Esophagus muscularis mucosa (tissue), 4 donors: Measurements from ENCODE around the gene NGEF. TPM values are rescaled to one million over a fixed set of nuclear protein-coding genes. Genes with fewer than 3 reads are reported as not detected.

ENCODE experiments used
- DNase-seq: peaks from one replicate; pipeline ENCODE4 v3.0.0-alpha.2; 2017; ENCODE audit errors: extremely low spot score
- H3K27ac ChIP-seq, 4 donors: fragments of 200-600 bp; sonication (generic); replicated peaks in 1 of 4; 1 replicate in 3 of 4; 2 replicates in 1 of 4; pipeline ENCODE4 v1.5.1; 2016 to 2019; ENCODE audit warnings: mild to moderate bottlenecking in 1 of 4
- H3K27me3 ChIP-seq, 4 donors: fragments of 200-600 bp; sonication (generic); one replicate each; pipeline versions ENCODE4 v1.5.1 to v1.6.0; 2016 to 2019
- H3K36me3 ChIP-seq, 4 donors: fragments of 200-600 bp; sonication (generic); one replicate each; pipeline ENCODE4 v1.5.1; 2016 to 2019
- H3K4me1 ChIP-seq, 4 donors: fragments of 200-600 bp; sonication (generic); one replicate each; pipeline ENCODE4 v1.5.1; 2016 to 2019
- H3K4me3 ChIP-seq, 4 donors: fragments of 200-600 bp; sonication (generic); 1 replicate in 2 of 4; 2 replicates in 2 of 4; pipeline ENCODE4 v1.5.1; 2016 to 2019; ENCODE audit warnings: mild to moderate bottlenecking in 4 of 4, moderate library complexity in 1 of 4
- H3K9me3 ChIP-seq, 4 donors: fragments of 200-600 bp; sonication (generic); 1 replicate in 3 of 4; 2 replicates in 1 of 4; pipeline ENCODE4 v1.5.1; 2016 to 2019
- CTCF ChIP-seq, 3 experiments: fragments of 200-600 bp in 2 of 3; fragments of 450-650 bp in 1 of 3; sonication (generic) in 2 of 3; IDR thresholded peaks; one replicate each; pipeline ENCODE4 v1.5.1; 2017 to 2019; ENCODE audit warnings: antibody characterized with exemption in 3 of 3, mild to moderate bottlenecking in 2 of 3, moderate library complexity in 1 of 3
- EP300 ChIP-seq: sonication (generic); formaldehyde crosslinking; IDR thresholded peaks from one replicate; pipeline ENCODE4 v1.6.1; 2017; ENCODE audit warnings: antibody characterized with exemption
- POLR2A ChIP-seq: fragments of 450-650 bp; IDR thresholded peaks from one replicate; pipeline ENCODE4 v1.6.1; 2017; ENCODE audit warnings: antibody characterized with exemption, moderate library complexity, mild to moderate bottlenecking, low read depth
- POLR2AphosphoS5 ChIP-seq, 2 donors: sonication (generic); formaldehyde crosslinking; IDR thresholded peaks; one replicate each; pipeline ENCODE4 v1.6.1; 2017; ENCODE audit warnings: antibody characterized with exemption in 2 of 2
- WGBS: methylation state at CpG from one replicate; pipeline ENCODE4 v1.1.5; 2018; 5-methylcytosine and 5-hydroxymethylcytosine counted together
- intact Hi-C: fragments of 100-400 bp; cut with DNase I; formaldehyde crosslinking; loops from one replicate; pipeline ENCODE4 v1.15.1; 2023
- total RNA-seq, 4 donors: library from RNA; depleted of rRNA; stranded (reverse); fragments of >200 nt; gene quantifications; one replicate each; pipeline versions ENCODE4 v1.1.0 to v1.2.1, GENCODE V29; 2016

Gene NGEF
- total RNA-seq, 4 donors from 2014 or later: 0.33 to 0.98 (median 0.52) TPM; not detected in 1

DNA sequence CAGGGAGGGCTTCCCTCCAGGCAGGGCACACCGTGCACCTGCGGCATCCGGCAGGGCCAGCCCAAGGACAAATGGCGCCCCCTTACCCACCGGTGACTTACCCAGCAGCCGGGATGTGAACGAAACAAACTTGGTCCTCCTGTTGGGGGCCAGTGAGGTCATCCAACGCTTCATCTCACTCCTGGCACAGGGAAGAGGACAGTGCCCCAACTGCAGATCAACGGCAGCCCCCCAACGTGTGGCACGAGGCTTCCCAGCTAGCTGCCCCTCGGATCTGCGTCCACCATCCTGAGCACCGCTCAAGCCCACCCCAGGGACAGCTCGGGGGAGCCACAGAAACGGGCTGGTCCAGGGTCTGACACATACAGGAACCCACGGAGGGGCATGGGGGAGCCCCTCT lies 131.0 kb downstream of the NGEF start:
- intact Hi-C loops: no loop called here
- WGBS: 96% methylated on average over 11 of the region's 17 CpGs

GRCh38 chr2:232880764-232881351 lies 132.2 kb downstream of the NGEF start:
- H3K27me3 ChIP-seq: peaks cover 0 to 54% (median 5%) of the 10 kb centered on the region in 4 donors
- DNase-seq: no peak
- intact Hi-C loops: no loop called here
- TF ChIP-seq EP300: no peak
- no peak for TF ChIP-seq CTCF (IDR thresholded peaks at IDR 0.05)
- H3K4me1 ChIP-seq: peaks cover 3 to 13% (median 12%) of the 10 kb centered on the region in 4 donors
- H3K9me3 ChIP-seq: no peaks in the 10 kb centered on the region
- H3K4me3 ChIP-seq: no peak overlapping the region
- H3K27ac ChIP-seq: no peak overlapping the region
- 75% methylated on average over 10 of the region's 17 CpGs for whole genome bisulfite sequencing
- H3K36me3 ChIP-seq: no peaks in the 10 kb centered on the region

More for the DNA sequence above, 131.0 kb downstream of the NGEF start:
- H3K27ac ChIP-seq: no peak overlapping the region
- no peaks in the 10 kb centered on the region for H3K36me3 ChIP-seq
- DNase-seq: no peak
- peaks cover 0 to under 1% (median 0%) of the 10 kb centered on the region in 4 donors for H3K4me1 ChIP-seq
- H3K9me3 ChIP-seq: no peaks in the 10 kb centered on the region
- H3K27me3 ChIP-seq: peaks cover 0 to 54% (median 0%) of the 10 kb centered on the region in 4 donors
- TF ChIP-seq EP300 (no peak), POLR2A (no peak), CTCF (IDR thresholded peaks at IDR 0.05) (no peak), POLR2AphosphoS5 (IDR thresholded peaks at IDR 0.05) (no peak)
- H3K4me3 ChIP-seq: no peak overlapping the region

DNA sequence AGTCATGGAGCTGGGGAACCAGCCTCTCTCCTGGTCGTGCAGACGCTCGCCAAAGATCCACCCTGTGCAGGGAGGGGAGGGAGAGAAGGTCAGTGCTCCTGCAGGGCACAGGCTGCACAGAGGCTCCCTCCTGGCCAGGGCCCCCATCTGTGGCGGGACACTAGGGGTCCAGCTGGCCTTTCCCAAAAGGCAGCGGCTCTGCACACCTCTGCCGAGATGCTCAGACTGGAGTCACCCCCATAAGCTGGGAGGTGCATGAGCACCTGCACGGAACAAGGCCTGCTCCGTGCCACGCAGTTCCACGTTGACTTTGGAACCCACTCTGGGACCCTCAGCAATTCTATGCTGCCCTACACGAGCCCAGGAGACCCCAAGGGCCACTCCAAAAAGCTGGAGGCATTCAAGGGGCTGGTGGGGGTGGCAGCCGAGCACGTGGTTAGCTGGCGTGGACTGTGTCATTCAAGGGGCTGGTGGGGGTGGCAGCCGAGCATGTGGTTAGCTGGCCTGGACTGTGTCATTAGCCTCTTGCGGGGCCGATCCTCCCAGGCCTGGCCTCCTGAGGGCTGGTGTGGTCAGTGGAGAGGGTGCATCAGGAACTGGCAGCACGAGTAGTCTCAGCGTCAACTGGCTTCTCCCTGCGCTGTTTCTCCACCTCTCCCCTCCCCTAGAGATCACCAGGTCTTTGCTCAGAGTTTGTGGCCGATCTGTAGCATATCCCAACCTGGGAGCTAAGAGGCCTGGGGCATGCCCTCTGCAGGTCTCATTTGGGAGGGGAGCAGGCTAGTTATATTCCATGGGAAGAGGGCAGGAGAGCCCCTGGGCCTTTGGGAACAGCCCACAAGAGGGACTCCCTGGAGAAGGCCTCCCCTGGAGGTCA lies 133.2 kb downstream of the NGEF start:
- Histone ChIP-seq H3K36me3 (no peaks in the 10 kb centered on the region), H3K27ac (no peak overlapping the region), H3K9me3 (no peaks in the 10 kb centered on the region), H3K4me1 (peaks cover 4 to 18% (median 18%) of the 10 kb centered on the region in 4 donors), H3K4me3 (no peak overlapping the region), H3K27me3 (peaks cover 0 to 54% (median 13%) of the 10 kb centered on the region in 4 donors)
- TF ChIP-seq POLR2AphosphoS5 (IDR thresholded peaks at IDR 0.05) (no peak), CTCF (IDR thresholded peaks at IDR 0.05) (no peak), EP300 (no peak), POLR2A (no peak)
- no peak for DNase-seq
- intact Hi-C loops: no loop called here
- WGBS: 67% methylated on average over 6 of the region's 21 CpGs

- TF ChIP-seq POLR2AphosphoS5 (IDR thresholded peaks at IDR 0.05) (no peak), EP300 (no peak), CTCF (IDR thresholded peaks at IDR 0.05) (no peak), POLR2A (no peak)
- Histone ChIP-seq H3K4me1 (peaks cover 4 to 18% (median 18%) of the 10 kb centered on the region in 4 donors), H3K4me3 (no peak overlapping the region), H3K36me3 (no peaks in the 10 kb centered on the region), H3K9me3 (no peaks in the 10 kb centered on the region), H3K27ac (no peak overlapping the region), H3K27me3 (peaks cover 0 to 51% (median 13%) of the 10 kb centered on the region in 4 donors)
- 88% methylated on average over 14 of the region's 20 CpGs for WGBS
- intact Hi-C loops: no loop called here
- DNase-seq: no peak
Observed at GRCh38 chr2:232878855-232879617, 134.0 kb downstream of the NGEF start.
